Tongue (tissue), 2 donors: ENCODE measurements around the gene AADACL3. TPM values are rescaled to one million over a fixed set of nuclear protein-coding genes. Genes with fewer than 3 reads are reported as not detected.
"Not testable (repeated sequence)": the region's sequence is repeated elsewhere in the genome, so short reads cannot be mapped to it uniquely, and the experiment has no call there.

Experiments used
- DNase-seq: peaks from one replicate; pipeline ENCODE4 v3.0.0-alpha.2; 2015
- total RNA-seq: library from RNA; depleted of rRNA; stranded (reverse); fragments of >200 nt; gene quantifications from one replicate; pipeline ENCODE4 v1.2.3, GENCODE V29; 2014

AADACL3 gene, protein sequence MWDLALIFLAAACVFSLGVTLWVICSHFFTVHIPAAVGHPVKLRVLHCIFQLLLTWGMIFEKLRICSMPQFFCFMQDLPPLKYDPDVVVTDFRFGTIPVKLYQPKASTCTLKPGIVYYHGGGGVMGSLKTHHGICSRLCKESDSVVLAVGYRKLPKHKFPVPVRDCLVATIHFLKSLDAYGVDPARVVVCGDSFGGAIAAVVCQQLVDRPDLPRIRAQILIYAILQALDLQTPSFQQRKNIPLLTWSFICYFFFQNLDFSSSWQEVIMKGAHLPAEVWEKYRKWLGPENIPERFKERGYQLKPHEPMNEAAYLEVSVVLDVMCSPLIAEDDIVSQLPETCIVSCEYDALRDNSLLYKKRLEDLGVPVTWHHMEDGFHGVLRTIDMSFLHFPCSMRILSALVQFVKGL
- not detected for total RNA-seq

DNA sequence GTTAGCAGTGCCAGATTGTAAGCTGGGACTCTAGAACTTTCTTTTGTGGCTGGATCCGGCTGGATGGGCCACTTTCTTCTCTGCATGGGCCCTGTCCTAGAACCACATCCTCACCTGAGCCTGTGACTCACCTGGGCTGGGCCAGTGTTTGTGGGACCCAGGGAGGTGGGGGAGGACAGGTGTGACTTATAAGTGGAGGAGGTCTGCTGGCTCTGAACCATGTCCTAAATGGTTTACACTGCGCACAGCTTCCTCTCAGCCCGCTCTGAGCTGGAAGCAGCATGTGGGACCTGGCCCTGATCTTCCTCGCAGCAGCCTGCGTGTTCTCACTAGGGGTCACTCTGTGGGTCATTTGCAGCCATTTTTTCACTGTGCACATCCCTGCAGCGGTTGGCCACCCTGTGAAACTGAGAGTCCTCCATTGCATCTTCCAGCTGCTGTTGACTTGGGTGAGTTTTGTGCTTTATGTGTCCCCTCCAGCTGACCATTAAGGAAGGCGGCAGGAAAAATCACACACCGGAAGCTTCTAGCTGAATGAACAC, at the start of gene AADACL3:
TSS of gene AADACL3 (plus strand) at position 215 of the 542 bp plus-strand sequence. CDS start at position 282, 67 bp downstream.
- DNase-seq = no peak

DNA sequence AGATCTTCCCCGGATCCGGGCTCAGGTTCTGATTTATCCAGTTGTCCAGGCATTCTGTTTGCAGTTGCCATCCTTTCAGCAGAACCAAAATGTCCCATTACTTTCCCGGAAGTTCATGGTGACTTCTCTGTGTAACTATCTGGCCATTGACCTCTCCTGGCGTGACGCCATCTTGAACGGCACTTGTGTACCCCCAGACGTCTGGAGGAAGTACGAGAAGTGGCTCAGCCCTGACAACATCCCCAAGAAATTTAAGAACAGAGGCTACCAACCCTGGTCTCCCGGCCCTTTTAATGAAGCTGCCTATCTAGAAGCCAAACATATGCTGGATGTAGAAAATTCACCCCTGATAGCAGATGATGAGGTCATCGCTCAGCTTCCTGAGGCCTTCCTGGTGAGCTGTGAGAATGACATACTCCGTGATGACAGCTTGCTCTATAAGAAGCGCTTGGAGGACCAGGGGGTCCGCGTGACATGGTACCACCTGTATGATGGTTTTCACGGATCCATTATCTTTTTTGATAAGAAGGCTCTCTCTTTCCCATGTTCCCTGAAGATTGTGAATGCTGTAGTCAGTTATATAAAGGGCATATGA, 49.7 kb upstream of the AADACL3 start:
- no peak for DNase-seq

DNA sequence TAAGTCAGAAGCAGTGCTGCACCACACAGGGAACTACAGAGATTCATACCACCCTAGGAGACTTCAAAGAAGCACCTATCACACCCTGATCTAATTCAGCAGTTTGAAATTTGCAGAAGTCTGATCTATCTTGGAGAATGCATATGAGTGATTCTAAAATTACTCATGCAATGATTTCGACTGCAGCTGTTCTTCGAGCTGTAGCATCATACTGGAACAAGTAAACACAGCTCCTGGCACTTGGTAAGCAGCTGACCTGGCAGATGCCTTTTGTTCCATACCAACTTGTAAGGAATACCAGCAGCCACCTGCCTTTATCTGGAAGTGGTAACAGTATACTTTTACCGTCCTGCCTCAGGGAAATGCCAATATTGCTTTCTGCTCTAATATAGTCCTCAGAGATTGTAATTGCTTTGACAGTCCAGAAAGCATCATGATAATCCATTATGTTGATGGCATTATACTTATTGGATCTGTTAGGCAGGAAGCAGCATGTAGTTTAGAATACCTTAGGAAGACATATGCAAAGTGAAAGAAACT, 46.3 kb upstream of the AADACL3 start:
- DNase-seq = peak; percentile 78

DNA sequence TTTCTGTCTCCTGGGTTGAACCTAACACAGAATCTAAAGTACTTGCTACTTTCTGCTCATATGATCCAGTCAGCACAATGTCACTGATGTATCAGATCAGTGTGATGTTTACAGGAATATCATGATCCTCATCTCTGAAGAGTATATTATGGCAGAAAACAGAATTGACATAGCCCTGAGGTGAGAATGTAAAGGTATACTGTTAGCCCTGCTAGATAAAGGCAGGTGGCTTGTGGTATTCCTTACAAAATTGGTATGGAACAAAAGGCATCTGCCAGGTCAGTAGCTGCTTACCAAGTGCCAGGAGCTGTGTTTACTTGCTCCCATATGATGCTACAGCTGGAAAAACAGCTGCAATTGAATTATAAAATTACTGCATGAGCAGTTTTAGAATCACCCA, 41.6 kb upstream of the AADACL3 start:
- no peak for DNase-seq

DNA sequence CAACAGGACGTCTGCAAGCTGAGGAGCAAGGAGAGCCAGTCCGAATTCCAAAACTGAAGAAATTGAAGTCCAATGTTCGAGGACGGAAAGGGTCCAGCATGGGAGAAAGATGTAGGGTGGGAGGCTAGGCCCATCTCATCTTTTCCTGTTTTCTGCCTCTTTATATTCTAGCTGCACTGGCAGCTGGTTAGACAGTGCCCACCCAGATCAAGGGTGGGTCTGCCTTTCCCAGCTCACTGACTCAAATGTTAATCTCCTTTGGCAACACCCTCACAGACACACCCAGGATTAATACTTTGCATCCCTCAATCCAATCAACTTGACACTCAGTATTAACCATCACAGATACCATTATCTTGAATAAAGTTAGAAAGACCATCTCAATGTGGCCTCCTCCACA, 39.8 kb upstream of the AADACL3 start:
- not testable (repeated sequence) for DNase-seq

DNA sequence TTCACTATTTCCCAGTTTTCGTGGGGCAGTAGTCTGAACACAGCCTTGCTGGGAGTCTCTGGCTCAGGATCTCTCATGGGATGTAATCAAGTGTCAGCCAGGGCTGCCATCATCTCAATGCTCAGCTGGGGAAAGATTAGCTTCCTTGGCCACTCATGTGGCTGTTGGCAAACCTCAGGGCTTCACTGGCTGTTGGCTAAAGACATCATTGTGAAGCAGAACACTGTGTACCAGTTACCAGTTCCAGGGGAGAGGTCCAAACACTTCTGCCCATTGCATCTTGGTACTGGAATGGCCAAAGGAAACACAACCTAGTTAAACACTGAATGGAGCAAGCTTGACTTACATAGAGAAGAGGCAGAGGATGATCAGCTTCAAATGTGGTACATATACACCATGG, 38.3 kb upstream of the AADACL3 start:
- no peak for DNase-seq

DNA sequence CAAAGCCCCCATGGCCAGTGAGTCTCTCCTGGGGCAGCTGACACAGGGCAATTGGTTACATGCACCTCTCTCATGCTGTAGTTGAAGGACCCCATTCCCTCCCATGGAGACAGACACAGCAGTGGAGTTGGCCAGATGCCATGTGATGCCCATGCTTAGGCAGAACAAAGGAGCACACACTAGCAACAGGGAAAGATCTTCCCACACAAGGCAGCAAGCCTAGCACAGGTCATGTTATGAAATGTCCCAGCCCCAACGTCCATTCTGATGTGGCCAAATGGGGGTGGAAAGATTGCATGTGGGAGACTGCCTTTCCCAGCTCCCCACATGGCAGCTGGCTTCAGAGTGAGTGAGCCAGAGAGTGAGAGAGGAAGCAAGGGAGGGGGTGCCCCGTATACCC, 37.6 kb upstream of the AADACL3 start:
- DNase-seq = no peak

DNA sequence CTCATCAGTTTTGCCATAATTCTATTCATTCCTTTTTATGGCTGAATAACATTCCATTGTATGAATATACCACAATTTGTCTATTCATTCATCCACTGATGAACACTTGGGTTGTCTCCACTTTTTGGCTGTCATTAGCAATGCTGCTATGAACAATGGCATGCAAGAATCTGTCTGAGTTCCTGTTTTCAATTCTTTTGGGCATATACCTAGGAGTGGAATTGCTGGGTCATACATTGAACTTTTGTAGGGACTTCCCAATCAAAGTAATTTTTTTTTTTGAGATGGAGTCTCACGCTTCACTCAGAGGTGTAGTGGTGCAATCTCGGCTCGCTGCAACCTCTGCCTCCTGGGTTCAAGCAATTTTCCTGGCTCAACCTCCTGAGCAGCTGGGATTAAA, 37.1 kb upstream of the AADACL3 start:
- no peak for DNase-seq

DNA sequence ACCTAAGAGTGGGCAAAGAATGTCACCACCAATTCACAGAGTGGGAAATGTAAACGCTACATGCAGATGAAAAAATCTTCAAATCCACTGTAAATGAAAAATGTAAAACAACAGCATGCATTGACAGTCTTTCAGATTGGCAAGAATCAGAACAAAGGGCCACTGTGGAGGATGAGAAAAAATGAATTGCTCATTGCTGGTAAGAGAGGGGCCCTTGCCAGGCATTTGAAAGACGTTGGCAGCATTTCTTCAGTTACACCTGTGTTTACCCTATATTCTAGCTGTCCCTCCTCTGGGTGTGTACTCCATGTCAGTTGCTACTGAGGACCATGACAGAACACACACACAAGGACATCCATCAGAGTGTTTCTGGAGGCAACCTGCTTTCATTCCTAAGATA, 25.8 kb upstream of the AADACL3 start:
- DNase-seq = no peak

DNA sequence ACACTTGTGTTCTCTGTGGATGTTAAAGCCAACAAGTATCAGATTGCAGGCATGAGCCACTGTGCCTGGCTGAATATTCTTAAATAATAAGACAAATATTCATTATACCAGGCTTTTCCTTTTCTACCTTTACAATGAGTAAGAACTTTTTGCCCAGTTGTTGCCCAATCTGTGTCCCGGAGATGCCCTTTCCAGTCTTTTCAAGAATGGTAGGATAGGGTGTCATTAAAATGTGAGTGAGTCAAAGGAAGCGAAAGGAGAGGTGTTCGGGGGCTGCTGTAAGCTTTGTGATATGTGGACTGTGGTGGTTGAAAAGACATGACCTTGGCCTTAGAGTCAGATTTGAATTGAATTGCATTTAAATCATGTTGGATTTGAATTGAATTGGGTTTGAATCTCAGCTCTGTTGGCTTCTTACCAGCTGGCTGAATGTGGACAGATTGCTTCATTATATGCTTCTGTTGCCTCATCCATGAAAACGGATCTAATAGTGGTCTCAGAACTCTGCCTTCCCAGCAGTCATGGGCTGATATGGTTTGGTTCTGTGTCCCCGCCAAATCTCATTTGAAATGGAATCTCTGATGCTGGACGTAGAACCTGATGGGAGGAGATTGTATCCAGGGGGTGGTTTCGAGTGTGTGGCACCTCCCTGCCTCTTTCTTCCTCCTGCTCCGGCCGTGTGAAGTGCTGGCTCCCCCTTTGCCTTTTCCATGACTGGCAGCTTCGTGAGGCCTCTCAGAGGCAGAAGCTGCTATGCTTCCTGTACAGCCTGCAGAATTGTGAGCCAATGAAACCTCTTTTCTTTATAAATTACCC, 22.7 kb upstream of the AADACL3 start:
- DNase-seq = peak; percentile 11

DNA sequence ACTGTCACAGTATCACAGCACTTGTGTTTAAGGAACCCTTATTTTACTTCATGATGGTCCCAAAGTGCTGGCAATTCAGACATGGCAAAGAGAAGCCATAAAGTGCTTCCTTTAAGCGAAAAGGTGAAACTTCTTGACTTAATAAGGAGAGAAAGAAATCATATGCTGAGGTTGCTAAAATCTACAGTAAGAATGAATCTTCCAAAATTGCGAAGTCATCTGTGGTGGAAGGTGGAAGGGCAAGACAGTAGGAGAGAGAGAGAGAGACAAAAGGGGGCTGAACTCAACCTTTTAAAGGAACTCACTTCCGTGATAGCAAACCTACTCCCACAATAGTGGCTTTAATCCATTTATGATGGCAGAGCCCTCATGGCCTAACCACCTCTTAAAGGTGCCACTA, 19.3 kb upstream of the AADACL3 start:
- no peak for DNase-seq

DNA sequence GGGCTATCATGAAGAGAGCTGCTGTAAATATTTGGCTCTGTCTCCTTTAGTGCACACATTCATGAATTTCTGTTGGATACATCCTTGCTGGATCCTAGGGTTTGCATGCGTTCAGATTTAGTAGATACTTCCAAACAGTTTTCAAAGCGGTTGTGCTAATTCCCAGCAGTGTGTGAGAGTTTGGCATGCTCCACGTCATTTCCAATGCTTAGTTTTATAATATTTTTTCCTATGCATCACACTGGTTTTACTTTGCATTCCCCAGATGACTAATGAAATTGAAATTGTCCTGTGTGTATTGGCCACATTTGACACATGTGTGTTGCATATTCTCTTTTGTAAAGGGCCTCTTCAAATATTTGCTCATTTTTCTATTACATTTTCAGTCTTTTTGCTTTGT, 18.5 kb upstream of the AADACL3 start:
- no peak for DNase-seq

DNA sequence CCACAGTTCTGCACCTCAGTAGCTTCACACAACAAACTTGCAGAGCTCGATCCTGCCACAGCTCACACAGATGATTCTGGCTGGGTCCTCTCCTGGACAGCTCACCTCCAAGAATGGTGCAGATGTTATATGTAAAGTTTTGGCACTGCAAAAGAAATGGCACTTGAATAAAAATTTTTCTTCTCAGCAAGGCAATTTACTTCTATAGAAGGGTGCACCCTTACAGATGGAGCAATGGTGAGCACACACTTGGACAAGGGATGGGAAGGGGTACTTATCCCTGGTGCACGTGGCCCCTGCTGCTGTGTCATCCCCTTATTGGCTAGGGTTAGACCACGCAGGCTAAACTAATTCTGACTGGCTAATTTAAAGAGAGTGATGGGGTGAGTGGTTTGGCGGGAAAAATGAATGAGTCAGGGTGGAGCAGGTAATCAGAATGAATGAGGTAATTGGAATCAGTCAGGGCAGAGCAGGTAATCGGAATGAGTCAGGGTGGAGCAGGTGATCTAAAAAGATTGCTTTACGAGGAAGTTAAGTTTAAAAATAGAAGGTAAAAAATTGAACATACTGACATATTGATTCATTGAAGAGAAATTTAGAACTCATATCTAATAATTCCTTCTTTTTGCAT, 12.0 kb upstream of the AADACL3 start:
- no peak for DNase-seq

DNA sequence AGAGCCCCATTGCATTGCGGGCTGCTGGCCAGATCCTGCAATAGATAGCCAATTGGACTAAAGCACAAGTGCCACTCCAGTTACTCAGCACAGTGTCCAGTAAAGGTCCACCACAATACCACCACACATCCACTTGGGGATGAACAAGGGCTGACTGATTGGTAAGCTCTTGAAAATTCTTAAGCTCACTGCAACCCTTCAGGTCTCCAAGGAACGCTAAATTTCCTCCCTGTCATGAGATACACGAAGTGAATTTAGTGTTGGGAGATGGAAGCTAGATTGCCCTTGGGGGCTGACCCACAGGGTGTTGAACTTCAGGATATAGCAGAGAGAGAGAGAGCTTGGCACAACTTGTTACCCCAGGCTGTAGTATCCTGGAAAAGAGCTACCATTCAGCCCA, 9.8 kb upstream of the AADACL3 start:
- no peak for DNase-seq

DNA sequence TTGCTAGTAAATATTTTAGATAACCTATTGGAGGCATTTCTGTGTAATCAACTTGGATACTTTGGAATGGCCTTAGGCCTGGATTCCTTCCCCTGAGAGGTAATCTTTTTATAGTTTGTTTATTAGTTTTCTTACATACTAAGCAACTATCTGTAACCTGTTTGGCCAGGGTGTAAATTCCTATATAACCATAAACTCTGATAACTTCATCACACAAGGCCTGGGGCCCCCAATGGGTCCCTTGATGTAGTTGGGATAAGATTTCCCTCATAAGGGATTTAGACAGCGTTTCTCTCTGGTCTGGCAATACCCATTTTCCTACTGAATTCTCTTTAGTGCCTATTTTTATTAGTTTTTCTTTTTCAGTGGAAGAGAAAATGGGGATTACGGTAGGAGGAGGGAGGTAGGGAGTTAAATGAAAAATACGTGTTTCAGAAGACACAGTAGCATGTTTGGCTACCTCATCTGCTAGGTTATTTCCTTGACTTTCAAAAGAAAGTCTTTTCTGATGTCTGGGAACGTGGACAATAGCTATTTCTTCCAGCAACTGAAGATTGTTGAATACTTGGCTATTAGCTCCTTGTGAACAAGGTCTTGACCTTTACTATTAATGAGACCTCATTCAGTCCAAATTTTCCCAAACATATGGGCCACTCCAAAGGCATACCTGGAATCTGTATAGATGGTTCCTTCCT, 7.4 kb upstream of the AADACL3 start:
- no peak for DNase-seq

DNA sequence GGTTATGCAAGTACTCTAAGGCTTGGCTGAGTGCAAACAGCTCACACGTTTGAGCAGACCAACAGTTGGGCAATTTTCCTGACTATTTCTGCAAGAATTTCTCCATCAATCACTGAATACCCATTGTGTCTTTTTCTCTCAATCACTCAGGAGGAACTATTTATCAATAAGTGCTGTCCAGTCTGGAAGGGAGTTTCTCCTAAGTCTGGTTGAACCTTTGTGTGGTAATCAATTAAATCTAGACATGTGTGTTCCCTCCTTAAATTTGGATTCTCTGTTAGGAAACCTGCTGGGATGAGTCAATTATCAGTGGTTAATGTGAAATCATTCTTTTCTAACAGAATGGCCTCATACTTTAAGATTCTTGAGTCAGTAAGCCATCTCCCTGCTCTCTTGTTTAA, 6.8 kb upstream of the AADACL3 start:
- no peak for DNase-seq

DNA sequence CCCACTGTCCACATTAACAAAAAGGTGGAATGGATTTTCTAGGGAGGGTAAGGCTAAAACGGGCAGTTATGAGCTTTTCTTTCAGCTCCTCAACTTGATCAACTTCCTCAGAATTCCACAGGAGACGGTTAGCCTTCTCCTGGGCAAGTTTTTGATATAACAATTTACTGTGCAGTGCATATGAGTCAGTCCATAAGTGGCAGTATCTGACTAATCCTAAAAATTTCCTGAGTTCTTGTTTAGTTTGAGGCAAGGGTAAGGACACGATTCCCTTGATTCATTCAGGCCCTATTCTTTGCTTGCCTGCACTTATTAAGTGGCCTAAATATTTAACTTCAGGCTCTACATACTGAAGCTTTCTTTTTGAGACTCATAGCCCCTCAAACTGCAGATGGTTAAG, 6.2 kb upstream of the AADACL3 start:
- no peak for DNase-seq

DNA sequence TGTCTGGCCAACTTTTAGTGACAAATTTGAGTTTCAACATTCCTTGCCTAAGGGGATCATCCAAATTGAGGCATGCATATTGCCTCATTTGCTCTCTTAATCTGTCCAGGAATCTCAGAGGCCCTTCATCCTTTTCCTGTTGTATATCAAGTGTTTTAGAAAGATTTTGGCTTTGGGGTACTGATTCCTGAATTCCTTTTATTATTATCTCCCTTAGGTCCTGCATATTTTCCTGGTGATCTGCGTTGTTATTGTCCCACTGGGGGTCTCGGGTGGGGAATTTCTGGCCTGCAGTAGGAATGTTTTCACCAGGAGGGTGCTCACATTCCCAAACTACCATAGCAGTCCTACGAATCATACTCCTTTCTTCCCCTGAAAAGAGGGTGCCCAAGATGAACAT, 4.4 kb upstream of the AADACL3 start:
- DNase-seq = no peak

DNA sequence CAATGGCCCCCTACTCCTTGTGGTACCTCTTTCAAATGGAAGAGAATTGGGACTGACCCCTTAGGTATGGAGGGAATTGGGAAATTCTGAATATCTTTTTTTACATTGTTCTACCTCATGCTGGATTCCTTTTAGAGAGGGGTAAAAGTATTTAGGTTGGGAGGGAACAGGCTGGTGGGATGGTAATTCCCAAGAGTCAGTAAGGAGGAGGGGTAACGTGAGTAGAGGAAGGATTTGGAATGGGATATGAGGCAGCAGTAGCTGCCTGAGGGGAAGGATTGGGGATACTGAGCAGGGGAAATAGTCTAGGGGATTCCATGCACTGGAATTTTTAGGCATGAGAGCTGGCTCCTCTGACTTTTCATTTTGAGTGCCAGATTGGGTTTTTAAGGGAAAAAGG, 3.8 kb upstream of the AADACL3 start:
- no peak for DNase-seq

DNA sequence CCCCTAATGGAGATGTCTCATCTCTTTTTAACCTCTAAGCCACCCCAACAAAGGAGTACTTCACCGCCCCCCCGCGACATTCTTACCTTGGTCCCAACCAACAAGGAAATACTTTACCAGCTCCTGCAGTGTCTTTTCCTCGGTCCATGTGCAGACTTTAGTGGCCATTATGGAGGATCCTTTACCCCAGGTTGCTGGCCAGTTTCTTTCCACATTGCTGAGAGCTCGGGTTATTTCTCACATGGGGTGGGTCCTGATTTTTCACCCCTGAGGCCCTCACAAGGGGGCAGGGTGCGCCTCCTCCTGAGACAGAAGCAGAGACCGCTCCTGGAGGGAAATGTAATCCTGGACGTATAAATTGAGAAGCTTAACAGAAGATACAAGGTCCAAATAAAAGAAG, 3.0 kb upstream of the AADACL3 start:
- no peak for DNase-seq

DNA sequence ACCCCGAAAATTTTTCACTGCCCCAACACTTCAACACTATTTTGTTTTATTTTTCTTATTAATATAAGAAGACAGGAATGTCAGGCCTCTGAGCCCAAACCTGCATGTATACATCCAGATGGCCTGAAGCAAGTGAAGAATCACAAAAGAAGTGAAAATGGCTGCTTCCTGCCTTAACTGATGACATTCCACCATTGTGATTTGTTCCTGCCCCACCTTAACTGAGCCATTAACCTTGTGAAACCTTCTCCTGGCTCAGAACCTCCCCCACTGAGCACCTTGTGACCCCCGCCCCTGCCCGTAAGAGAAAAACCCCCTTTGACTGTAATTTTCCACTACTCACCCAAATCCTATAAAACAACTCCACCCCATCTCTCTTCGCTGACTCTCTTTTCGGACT, 2.3 kb upstream of the AADACL3 start:
- not testable (repeated sequence) for DNase-seq
